Hepatocyte (in vitro differentiated cells): ENCODE results near the gene NAP1L4. TPM values are rescaled to one million over a fixed set of nuclear protein-coding genes. Genes with fewer than 3 reads are reported as not detected.

ENCODE experiments used
- DNase-seq: peaks from one replicate; pipeline ENCODE4 v3.0.0-alpha.2; 2016; ENCODE audit warnings: low spot score
- H2AFZ ChIP-seq: fragments of 200-600 bp; sonication (generic); 2 replicates; pipeline ENCODE4 v1.6.0; 2016; ENCODE audit warnings: antibody characterized with exemption, mild to moderate bottlenecking
- H3K27ac ChIP-seq: fragments of 200-600 bp; sonication (generic); 2 replicates; pipeline ENCODE4 v1.5.1; 2016; ENCODE audit warnings: mild to moderate bottlenecking
- H3K27me3 ChIP-seq: fragments of 200-600 bp; sonication (generic); 2 replicates; pipeline ENCODE4 v1.6.1; 2016
- H3K36me3 ChIP-seq: fragments of 200-600 bp; sonication (generic); replicated peaks from 2 replicates; pipeline ENCODE4 v1.5.1; 2016; ENCODE audit warnings: low read depth; ENCODE audit not compliant: insufficient read depth
- H3K4me1 ChIP-seq: fragments of 200-600 bp; sonication (generic); 2 replicates; pipeline ENCODE4 v1.5.1; 2016; ENCODE audit warnings: mild to moderate bottlenecking, moderate library complexity; ENCODE audit not compliant: insufficient read depth
- H3K4me2 ChIP-seq: fragments of 200-600 bp; sonication (generic); 2 replicates; pipeline ENCODE4 v1.6.0; 2016
- H3K4me3 ChIP-seq: fragments of 200-600 bp; sonication (generic); 2 replicates; pipeline ENCODE4 v1.5.1; 2016; ENCODE audit warnings: mild to moderate bottlenecking
- H3K79me2 ChIP-seq: fragments of 200-600 bp; sonication (generic); 2 replicates; pipeline ENCODE4 v1.6.0; 2017; ENCODE audit warnings: mild to moderate bottlenecking
- H3K9me2 ChIP-seq: fragments of 200-600 bp; sonication (generic); replicated peaks from 2 replicates; pipeline ENCODE4 v1.6.0; 2017; ENCODE audit warnings: mild to moderate bottlenecking; ENCODE audit not compliant: insufficient read depth
- H3K9me3 ChIP-seq: fragments of 200-600 bp; sonication (generic); 2 replicates; pipeline ENCODE4 v1.5.1; 2016; ENCODE audit warnings: low read depth, mild to moderate bottlenecking
- H4K20me1 ChIP-seq: fragments of 200-600 bp; sonication (generic); 2 replicates; pipeline ENCODE4 v1.6.0; 2016; ENCODE audit warnings: mild to moderate bottlenecking; ENCODE audit not compliant: insufficient read depth, poor library complexity, severe bottlenecking
- CTCF ChIP-seq: fragments of 200-600 bp; sonication (generic); IDR thresholded peaks from 2 replicates; pipeline ENCODE4 v1.5.1; 2016; ENCODE audit warnings: antibody characterized with exemption, mild to moderate bottlenecking; ENCODE audit not compliant: poor library complexity
- EZH2 ChIP-seq: fragments of 200-600 bp; sonication (generic); IDR thresholded peaks from 2 replicates; pipeline ENCODE4 v1.6.1; 2016; ENCODE audit warnings: antibody characterized with exemption, mild to moderate bottlenecking, borderline replicate concordance
- EZH2phosphoT487 ChIP-seq: fragments of 200-600 bp; sonication (generic); IDR thresholded peaks from one replicate; pipeline ENCODE4 v1.6.1; 2018; ENCODE audit warnings: antibody characterized with exemption, mild to moderate bottlenecking, low read depth, moderate library complexity; ENCODE audit not compliant: unreplicated experiment, severe bottlenecking
- WGBS: methylation state at CpG from one replicate; pipeline ENCODE4 v1.1.6; 2016; ENCODE audit warnings: low lambda C conversion rate; ENCODE audit errors: missing lambda C conversion rate; 5-methylcytosine and 5-hydroxymethylcytosine counted together
- polyA plus RNA-seq: library from polyadenylated mRNA; unstranded; fragments of >200 nt; fragmentation: Nextera tagmentation; extraction: Ambion mirVana; gene quantifications from 2 replicates; pipeline ENCODE4 v1.2.1, GENCODE V29; 2016
- total RNA-seq: library from RNA; depleted of rRNA; stranded (reverse); fragments of >200 nt; gene quantifications from 2 replicates; pipeline ENCODE4 v1.2.3, GENCODE V29; 2014

The NAP1L4 gene
- total and polyA plus RNA-seq, 2 experiments from 2014 or later: 79.0 to 118 TPM

GRCh38 chr11:2915473-2915872 lies 76.7 kb downstream of the NAP1L4 start:
- no peak for DNase-seq
- no peaks in the 10 kb centered on the region for H4K20me1 ChIP-seq
- 95% methylated on average over 11 of the region's 11 CpGs for WGBS
- peaks cover 20% of the 10 kb centered on the region for H3K4me1 ChIP-seq
- no peaks in the 10 kb centered on the region for H3K9me3 ChIP-seq
- no peaks in the 10 kb centered on the region for H3K27me3 ChIP-seq
- H3K4me2 ChIP-seq: no peak overlapping the region
- no peaks in the 10 kb centered on the region for H3K9me2 ChIP-seq
- no peak overlapping the region for H3K27ac ChIP-seq
- H3K4me3 ChIP-seq: no peak overlapping the region
- H3K36me3 ChIP-seq: no peaks in the 10 kb centered on the region
- no peak for TF ChIP-seq CTCF
- no peak for TF ChIP-seq EZH2phosphoT487
- no peak for TF ChIP-seq EZH2
- H2AFZ ChIP-seq: no peak overlapping the region
- H3K79me2 ChIP-seq: no peaks in the 10 kb centered on the region

- WGBS: 88% methylated on average over 18 of the region's 18 CpGs
- Histone ChIP-seq H3K4me3 (no peak overlapping the region), H3K9me3 (no peaks in the 10 kb centered on the region), H3K36me3 (no peaks in the 10 kb centered on the region), H3K79me2 (no peaks in the 10 kb centered on the region), H3K27me3 (no peaks in the 10 kb centered on the region), H2AFZ (no peak overlapping the region), H3K27ac (no peak overlapping the region), H3K9me2 (no peaks in the 10 kb centered on the region), H4K20me1 (no peaks in the 10 kb centered on the region), H3K4me1 (peaks cover 20% of the 10 kb centered on the region), H3K4me2 (no peak overlapping the region)
- TF ChIP-seq CTCF (no peak), EZH2phosphoT487 (no peak), EZH2 (no peak)
- no peak for DNase-seq
Observed at GRCh38 chr11:2914455-2915195, 77.5 kb downstream of the NAP1L4 start.

- Histone ChIP-seq H3K9me2 (no peaks in the 10 kb centered on the region), H3K4me1 (peaks cover 20% of the 10 kb centered on the region), H3K36me3 (no peaks in the 10 kb centered on the region), H3K9me3 (no peaks in the 10 kb centered on the region), H3K79me2 (no peaks in the 10 kb centered on the region), H4K20me1 (no peaks in the 10 kb centered on the region), H3K4me2 (no peak overlapping the region), H3K27me3 (no peaks in the 10 kb centered on the region), H3K4me3 (no peak overlapping the region), H2AFZ (no peak overlapping the region), H3K27ac (no peak overlapping the region)
- TF ChIP-seq EZH2: no peak
- TF ChIP-seq EZH2phosphoT487: no peak
- no peak for TF ChIP-seq CTCF
- 91% methylated on average over 9 of the region's 9 CpGs for WGBS
- no peak for DNase-seq
Observed at GRCh38 chr11:2913776-2914175, 78.4 kb downstream of the NAP1L4 start.
